GM21825 (cell line): ENCODE measurements around the gene CORO2B.
"Not testable (repeated sequence)": the region's sequence is repeated elsewhere in the genome, so short reads cannot be mapped to it uniquely, and the experiment has no call there.

Experiments
- ATAC-seq: cut with Tn5 transposase; IDR thresholded peaks from one replicate; pipeline ENCODE4 v1.9.1; 2021; ENCODE audit warnings: mild to moderate bottlenecking, moderate library complexity; ENCODE audit not compliant: unreplicated experiment

CORO2B gene

DNA sequence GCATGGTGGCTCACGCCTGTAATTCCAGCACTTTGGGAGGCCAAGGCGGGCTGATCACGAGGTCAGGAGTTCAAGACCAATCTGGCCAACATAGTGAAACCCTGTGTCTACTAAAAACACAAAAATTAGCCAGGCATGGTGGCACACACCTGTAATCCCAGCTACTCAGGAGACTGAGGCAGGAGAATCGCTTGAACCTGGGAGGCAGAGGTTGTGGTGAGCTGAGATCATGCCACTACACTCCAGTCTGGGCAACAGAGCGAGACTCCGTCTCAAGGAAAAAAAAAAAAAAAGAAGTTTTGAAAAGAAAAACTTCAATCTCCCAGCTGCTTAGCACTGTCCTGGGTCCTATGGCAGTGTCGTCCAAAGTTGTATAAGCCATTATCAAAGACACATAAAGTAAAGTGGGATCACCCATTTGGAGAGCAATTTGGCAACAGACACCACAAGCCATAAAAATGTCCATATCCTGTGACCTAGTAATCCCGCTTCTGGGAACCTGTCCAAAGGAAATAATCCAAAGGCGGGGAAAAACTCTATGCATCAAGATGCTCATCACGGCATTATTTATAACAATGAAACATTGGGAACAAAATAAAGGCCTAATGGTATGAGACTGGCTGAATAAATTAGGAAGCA lies 26.2 kb downstream of the CORO2B start:
- not testable (repeated sequence) for ATAC-seq

DNA sequence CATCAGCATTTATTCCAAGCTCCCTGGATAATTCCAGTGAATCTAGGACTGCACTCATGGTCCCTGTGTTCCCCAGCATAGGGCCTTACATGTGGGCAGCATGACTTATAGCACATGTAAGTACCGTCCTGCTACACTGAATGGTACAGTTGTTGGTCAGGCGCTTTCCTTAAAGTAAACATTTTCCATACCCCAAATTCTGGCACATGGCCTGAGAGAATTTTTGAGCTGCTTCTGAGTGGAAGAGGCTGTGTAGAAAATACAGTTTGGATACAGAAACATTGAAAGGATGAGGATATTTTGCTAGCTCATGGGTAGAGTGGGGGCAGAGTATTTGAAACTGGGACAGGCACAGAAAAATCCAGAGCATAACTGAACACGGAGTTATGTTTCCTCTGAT lies 27.6 kb downstream of the CORO2B start:
- ATAC-seq, result no peak

DNA sequence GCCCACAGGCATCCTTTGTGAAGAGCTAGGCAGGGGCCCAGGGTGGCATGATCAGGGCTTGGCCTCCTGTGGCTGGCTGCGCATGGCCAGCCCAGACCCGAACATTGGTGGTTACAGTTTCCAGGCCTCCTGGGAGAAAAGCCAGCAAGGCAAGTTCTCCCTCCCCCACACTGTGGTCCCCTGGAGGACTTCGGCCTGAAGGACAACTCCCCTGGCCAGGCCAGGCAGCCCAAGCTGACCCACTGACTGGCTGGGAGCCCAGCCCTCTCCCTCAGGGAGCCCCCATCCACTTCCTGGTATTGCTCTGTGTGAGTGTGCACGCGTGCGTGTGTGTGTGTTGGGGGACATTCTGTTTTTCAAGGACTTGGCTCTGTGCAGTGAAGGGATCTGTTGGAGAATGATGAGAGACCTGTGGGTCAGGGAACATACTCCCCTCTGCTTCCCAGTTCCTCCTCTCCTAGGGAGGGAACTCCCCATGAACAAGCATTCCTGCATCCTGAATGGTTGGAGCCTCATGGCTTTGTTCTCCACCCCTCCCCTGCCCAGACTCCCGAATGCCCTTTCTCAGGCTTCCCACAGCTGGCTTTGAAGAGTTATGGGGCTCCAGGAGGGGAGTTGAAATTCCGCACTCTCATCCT lies 29.5 kb downstream of the CORO2B start:
- no peak for ATAC-seq

DNA sequence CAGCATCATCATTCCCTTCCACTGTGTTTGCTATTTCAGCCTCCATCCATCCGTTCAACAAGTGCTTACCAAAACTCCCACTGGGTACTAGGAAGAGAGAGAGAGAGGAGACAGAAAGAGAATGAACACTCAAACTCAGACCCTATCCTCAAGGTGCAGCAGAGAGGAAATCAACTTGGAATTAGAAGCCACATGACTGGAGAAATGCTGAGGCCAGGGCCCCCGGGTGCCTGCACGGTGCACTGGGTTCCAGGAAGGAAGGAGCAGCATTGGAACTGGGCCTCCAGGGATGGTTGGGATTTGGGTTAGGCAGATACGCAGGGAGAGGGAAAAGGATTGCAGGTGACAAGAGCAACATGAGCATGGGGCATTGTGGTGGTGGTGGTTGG lies 30.0 kb downstream of the CORO2B start:
- no peak for ATAC-seq

DNA sequence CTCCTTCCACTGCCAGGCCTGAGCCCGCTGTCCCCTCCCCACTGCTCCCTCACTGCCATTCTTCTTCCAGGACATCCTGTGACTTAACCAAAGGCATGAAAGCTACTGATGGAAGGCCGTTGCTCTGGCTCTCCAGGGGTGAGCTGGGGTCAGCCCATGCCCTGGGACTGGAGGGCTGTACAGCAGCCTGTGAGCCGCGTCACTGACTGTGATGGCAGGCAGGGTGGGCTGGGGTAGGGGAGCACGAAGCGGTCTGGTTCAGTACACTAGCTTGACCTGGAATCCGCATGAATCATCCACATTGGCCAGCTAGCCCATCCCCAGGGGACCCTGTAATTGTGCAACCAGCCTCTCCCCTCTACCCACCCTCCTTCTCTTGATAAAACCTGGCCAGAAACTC lies 30.8 kb downstream of the CORO2B start:
- ATAC-seq, result no peak

GRCh38 chr15:68610825-68611224 lies 32.0 kb downstream of the CORO2B start:
- ATAC-seq, result no peak

DNA sequence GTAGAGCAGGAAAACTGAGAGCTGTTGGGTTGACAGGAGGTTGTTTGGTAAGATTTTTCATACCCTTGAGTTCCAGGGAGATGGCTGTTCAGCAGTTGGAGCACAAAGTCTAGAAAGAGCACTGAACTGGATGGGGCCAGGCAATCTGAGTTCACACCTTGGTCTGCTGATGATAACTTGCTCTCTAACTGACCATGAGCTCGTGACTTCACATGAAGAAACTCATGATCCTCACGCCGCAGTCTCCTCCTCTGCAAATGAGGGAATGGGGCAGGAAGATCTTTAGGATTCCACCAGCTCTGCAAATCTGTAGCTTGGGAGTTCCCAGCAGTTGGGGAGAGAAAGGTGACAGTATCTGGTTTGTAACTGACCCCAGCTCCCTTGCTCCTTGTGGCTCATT lies 33.7 kb downstream of the CORO2B start:
- no peak for ATAC-seq

DNA sequence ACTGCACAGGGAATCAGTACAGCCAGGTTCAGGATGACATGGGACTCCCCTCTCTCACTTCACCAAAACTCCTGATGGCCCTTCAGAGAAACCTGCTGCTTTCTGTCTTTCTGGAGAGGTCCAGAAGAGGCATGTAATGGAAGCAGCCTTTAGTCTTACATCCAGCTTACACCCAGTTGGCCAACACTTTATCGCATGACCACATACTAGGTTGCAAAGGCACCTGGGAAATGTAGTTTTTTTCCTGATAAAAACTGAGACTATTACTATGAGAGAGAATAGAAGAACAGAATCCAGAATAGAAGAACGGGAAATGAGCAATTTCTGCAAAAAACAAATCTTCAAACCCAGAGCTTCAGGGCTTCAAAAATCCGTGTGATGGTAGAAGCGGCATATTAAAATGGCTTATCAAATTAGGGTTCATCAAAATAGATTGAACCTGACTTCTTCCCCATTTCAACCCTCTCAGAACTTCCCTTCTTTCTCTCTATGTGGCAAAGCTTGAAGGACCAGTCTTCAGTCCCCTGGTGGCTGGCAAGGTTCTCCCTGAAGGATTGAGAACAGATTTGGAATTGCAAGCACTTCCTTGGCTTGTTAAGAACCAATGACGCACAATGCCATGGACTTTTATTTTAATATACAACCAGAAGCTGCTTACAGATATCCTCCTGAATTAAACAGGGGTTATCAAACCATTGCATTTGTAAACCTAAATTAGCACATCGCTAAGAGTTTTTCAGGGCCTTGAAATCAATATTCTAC lies 34.4 kb downstream of the CORO2B start:
- no peak for ATAC-seq

DNA sequence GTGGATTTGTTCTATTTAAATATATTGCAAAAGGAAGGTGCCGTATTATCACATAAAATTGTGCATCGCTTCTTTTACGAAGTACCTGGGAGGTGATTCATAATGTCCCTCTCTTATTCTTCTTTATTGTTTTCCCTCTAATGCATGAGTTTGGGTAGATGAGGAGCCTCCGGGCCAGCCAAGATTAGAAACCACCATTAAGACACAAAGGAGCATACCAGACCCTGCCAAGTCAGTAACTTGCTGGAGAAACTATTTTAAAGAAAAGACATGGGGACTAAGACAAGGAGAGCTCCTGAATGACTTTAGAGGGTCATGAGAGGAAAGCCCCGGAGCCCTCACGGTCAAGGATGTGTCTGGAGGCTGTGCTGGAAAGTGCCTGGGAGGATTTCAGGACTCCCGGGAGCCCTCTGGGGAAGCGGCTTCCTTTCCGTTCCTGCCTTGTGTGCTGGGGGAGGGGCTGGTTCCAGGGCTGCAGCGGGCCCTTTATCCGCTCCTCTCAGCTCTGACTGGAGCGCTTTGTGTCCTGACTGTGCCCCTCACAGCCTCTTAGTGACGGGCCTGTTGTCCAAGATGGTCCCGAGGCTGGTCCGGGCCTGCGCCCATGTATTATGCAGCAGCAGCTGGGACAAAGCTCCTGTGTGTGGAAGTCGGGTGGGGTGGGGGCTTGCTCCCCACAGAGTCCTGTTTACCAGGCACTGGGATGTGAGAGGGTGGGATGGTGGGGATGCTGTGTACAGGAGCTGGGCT lies 35.7 kb downstream of the CORO2B start:
- ATAC-seq, result no peak

DNA sequence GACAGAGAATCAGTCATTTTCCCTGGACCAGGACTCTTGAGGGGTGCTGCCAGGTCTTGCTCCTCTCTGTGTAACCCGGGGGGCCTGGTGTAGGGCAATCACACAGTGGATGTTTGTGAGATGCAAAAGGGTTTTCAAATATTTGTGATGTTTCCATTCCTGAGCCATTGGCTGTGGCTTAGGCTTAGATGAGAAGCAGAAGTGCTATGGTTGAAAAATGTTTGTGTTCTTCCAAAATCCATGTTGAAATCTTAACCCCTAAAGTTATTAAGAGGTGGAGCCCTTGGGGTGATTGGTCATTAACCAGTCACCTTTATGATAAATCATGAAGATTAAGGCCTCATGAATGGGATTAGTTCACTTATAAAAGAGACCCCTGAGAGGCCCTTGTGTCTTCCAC lies 36.5 kb downstream of the CORO2B start:
- no peak for ATAC-seq

- no peak for ATAC-seq
Measured at GRCh38 chr15:68615811-68616210, 37.0 kb downstream of the CORO2B start.

GRCh38 chr15:68616397-68616796 lies 37.6 kb downstream of the CORO2B start:
- no peak for ATAC-seq

- no peak for ATAC-seq
Measured at GRCh38 chr15:68617001-68617400, 38.2 kb downstream of the CORO2B start.

DNA sequence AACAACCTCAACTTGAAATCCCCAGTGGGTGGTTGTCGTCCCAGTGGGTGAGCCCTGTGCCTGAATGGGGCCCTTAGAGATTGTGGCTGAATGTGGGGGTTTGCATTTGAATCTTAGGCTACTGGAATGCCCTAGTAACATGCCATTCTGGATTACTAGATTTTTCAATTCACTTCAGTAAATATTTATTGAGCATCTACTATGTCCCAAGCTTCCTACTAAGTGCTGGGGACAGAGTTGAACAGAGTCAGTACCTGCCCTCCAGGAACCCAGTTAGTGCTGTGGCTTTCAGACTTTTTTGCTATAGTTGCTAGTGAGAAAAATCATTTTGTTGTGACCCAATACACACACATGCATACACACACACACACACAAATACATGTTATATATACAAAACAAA lies 39.0 kb downstream of the CORO2B start:
- ATAC-seq, result no peak

DNA sequence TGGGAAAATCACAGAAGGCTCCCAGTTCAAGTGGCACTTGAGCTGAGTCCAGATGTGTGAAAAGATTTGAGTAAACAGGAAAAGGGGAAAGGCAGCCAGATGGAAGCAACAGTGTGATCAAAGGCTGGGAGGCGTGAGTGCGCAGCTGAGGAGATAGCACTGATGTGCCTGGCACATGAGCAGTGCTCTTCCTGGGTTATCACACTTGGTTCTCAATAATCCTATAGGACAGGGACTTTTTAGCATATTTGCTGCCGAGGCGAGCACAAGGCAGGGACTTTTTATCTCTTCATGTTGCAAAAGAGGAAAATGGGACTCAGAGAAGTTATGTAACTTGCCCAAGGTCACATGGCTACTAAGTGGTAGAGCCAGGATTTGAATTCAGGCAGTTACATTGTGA lies 39.6 kb downstream of the CORO2B start:
- no peak for ATAC-seq

DNA sequence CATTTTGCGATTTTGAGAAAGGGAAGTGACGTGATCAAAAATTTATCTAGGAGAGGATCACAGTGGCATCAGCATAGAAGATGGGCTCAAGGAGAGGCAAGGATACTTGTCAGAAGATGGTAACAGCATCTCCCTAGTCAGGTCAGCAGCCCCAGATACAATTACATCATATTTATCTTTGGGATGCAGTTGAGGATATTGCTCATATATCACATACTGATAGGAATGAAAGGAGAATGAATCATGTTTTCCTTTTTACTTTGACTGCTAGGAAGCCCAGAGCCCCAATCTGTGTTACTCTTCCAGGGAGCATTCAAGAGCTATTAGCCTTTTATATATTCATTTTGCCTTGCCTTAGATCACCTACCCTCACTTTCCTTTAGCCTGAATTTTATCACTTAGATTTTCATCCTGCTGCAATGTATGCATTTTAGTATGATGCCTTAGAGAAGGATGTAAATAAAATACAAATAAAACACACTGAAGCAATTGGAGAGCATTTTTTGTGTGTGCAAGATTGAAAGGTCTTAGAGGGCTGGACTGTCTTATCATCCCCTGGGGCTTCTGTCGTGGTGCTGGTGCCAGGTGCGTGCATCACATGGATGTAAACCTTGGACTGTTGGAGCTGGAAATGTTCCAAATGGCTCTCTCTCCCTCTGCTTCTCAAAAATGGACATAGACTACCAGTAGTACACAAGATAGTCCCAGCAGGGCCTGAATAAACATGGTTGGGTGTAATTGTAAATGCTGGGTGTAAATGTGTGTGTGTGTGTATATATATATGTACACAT lies 40.3 kb downstream of the CORO2B start:
- no peak for ATAC-seq

DNA sequence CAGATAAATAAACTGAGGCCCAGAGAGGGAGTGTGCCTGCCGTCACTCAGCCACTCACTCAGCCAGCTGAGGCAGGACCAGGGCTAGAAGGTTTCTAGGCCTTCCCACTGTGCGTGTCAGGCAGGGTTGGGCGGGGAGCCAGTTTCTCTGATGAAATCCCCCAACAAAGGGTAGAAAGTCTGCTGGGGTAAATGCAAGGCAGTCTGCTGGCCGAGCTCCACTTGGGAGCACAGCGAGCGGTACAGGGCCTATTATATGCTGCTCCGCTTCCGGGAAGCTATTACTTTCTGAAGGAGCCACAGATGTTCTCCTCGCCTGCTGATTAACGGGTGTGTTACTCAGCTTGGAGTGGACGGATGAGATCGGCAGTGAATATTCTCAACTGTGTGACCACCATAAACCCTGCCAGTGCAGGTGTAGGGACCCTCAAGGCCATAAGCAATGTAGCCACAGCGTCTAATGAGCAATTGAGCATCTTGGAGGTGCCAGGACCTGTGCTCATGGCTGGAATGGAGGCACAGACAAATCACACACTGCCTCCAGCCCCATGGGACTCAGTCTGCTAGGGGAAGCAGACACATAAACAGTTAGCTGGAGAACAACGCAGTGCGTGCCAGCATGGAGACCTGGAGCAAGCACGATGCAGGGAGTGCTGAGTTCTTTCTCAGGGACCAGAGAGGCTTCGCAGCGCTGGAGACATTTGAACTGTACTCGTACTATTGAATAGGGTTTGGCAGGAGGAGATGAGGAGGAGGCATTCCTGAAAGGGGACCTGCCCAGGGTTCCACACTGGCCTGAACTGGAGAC lies 42.1 kb downstream of the CORO2B start:
- ATAC-seq, result no peak

DNA sequence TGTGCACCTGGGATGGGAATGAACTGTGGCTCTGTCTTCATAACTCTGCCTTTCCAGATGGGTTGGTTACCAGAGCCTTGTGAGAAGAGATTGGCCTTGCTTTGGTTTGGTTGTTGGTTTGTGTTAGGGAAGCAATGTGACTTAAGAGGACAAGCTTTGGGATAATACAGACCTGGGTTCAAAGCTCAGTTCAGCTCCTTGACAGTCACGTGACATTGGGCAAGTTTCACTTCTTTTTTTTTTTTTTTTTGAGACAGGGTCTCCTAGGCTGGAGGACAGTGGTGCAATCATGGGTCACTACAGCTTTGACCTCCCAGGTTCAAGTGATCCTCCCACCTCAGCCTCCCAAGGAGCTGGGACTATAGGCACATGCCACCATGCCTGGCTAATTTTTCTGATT lies 42.7 kb downstream of the CORO2B start:
- ATAC-seq, result no peak

DNA sequence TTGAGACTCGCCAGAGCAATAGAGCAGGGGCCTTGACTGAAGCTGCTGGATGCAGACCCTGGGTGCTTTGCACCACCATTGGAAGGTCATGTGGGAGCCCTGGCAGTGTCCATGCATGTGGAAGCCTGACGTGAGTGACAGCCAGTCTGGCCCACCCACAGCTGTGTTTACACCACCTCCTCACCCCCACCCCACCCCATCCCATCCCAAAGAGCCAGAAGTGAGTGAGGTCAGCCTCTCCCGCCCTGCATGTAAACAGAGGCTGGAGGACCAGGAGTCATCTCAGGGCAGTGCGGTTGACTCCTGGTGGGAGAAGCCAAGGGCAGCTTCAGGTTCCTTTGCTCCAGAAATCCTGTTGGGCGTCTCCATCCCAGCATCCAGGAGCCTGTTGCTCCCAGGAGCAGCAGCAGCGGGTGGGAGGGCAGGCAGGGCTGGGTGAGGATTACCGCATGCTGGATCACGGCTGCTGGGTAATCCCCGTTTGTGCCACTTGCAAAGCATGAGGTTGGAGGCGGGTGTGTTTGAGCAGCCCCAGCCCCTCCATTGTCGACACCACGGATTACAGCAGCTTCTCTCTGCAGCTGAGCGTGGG lies 44.6 kb downstream of the CORO2B start:
- no peak for ATAC-seq

GRCh38 chr15:68625853-68626252 lies 47.1 kb downstream of the CORO2B start:
- no peak for ATAC-seq
